CD4-positive, alpha-beta memory T cell (primary cell): ENCODE measurements around the gene FAM3C. TPM values are rescaled to one million over a fixed set of nuclear protein-coding genes. Genes with fewer than 3 reads are reported as not detected.
"Not testable (repeated sequence)": the region's sequence is repeated elsewhere in the genome, so short reads cannot be mapped to it uniquely, and the experiment has no call there.

Source experiments
- CTCF ChIA-PET: fragments of 350-600 bp; sonication (Branson Sonifier 250); formaldehyde crosslinking; loops from one replicate; lab custom pipeline; 2021; ENCODE audit warnings: inconsistent platforms; ENCODE audit not compliant: partially characterized antibody; lab: Charles Lee
- POLR2A ChIA-PET: fragments of 350-600 bp; sonication (Branson Sonifier 250); formaldehyde crosslinking; loops from one replicate; lab custom pipeline; 2021; ENCODE audit not compliant: partially characterized antibody; lab: Charles Lee
- DNase-seq, 5 donors: peaks; one replicate each; pipeline versions ENCODE4 v3.0.0 to v3.0.0-alpha.2; 2020 to 2022; ENCODE audit warnings: mixed read lengths in 1 of 5
- H3K27ac ChIP-seq: one replicate; pipeline ENCODE4 v1.7.0; 2013; ENCODE audit warnings: low read depth, low read length
- H3K27me3 ChIP-seq: 2 replicates; pipeline ENCODE4 v1.7.0; 2013; ENCODE audit warnings: mild to moderate bottlenecking, low read length, moderate library complexity; ENCODE audit not compliant: insufficient read depth
- H3K36me3 ChIP-seq: 2 replicates; pipeline ENCODE4 v1.7.0; 2013; ENCODE audit warnings: mild to moderate bottlenecking, low read length, moderate library complexity; ENCODE audit not compliant: insufficient read depth
- H3K4me1 ChIP-seq: 2 replicates; pipeline ENCODE4 v1.7.0; 2013; ENCODE audit warnings: mild to moderate bottlenecking, low read length, moderate library complexity; ENCODE audit not compliant: insufficient read depth
- H3K4me3 ChIP-seq, 2 donors: one replicate each; pipeline ENCODE4 v1.7.0; 2013; ENCODE audit warnings: low read length in 2 of 2, mild to moderate bottlenecking in 1 of 2
- H3K9me3 ChIP-seq, 2 donors: one replicate each; pipeline ENCODE4 v1.7.0; 2013; ENCODE audit warnings: low read length in 2 of 2, control low read depth in 1 of 2; ENCODE audit not compliant: control insufficient read depth in 1 of 2
- H3K27ac Mint-ChIP-seq, 7 donors: one replicate each; pipeline ENCODE4 v1.8.0; 2020 to 2021; ENCODE audit warnings: mixed read lengths in 7 of 7, mild to moderate bottlenecking in 6 of 7, inconsistent platforms in 3 of 7, moderate library complexity in 3 of 7
- H3K27me3 Mint-ChIP-seq, 2 donors: one replicate each; pipeline ENCODE4 v1.8.0; 2020 to 2021; ENCODE audit warnings: mixed read lengths in 2 of 2
- H3K36me3 Mint-ChIP-seq, 2 donors: one replicate each; pipeline ENCODE4 v1.8.0; 2020 to 2021; ENCODE audit warnings: mixed read lengths in 2 of 2, inconsistent platforms in 1 of 2, mild to moderate bottlenecking in 1 of 2
- H3K4me1 Mint-ChIP-seq, 4 donors: one replicate each; pipeline ENCODE4 v1.8.0; 2020 to 2021; ENCODE audit warnings: mixed read lengths in 4 of 4, mild to moderate bottlenecking in 1 of 4
- H3K4me3 Mint-ChIP-seq, 8 donors: one replicate each; pipeline ENCODE4 v1.8.0; 2020 to 2021; ENCODE audit warnings: mixed read lengths in 8 of 8, mild to moderate bottlenecking in 7 of 8, moderate library complexity in 6 of 8, inconsistent platforms in 3 of 8
- H3K9me3 Mint-ChIP-seq, 8 donors: one replicate each; pipeline ENCODE4 v1.8.0; 2020 to 2021; ENCODE audit warnings: mixed read lengths in 8 of 8, mild to moderate bottlenecking in 5 of 8, inconsistent platforms in 3 of 8, moderate library complexity in 1 of 8
- intact Hi-C: fragments of 100-400 bp; cut with micrococcal nuclease; formaldehyde crosslinking; loops from one replicate; pipeline ENCODE4 v1.15.1; 2023
- polyA plus RNA-seq, 2 donors: library from polyadenylated mRNA; unstranded; fragments of 300-500 nt; fragmentation: Illumina TruSeq; gene quantifications; one replicate each; pipeline ENCODE4 v1.2.3, GENCODE V29; 2021
- total RNA-seq, 2 experiments: library from RNA; stranded (reverse); gene quantifications; one replicate each; pipeline ENCODE4 v1.2.3, GENCODE V29; 2021

FAM3C gene
- total and polyA plus RNA-seq, 4 experiments from 2014 or later, result 8.8 to 20.9 (median 17.7) TPM

DNA sequence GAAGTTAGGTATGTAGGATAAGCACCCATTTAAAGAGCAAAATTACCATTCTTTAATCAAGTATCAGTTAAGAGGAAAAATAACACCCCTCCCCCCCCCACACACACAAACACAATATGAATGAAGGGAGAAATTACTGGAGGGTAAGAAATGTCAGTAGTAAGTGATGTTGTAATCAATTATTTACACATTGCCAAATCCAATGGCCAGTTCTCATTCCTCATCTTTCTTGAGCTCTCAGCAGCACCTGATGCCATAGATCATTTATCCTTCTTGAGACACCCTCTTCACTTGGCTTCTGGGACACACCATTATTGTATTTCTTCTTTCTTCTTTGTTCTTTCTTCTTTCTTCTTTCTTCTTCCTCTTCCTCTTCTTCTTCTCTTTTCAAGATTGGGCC lies 33.7 kb upstream of the FAM3C start:
- no peak overlapping the region for H3K27ac ChIP-seq
- intact Hi-C loops, result no loop called here
- no peaks in the 10 kb centered on the region for H3K27me3 ChIP-seq
- Mint-ChIP-seq H3K4me3 (no peak overlapping the region), H3K27ac (no peak overlapping the region), H3K27me3 (peaks cover 5 to 7% of the 10 kb centered on the region in 2 donors), H3K9me3 (peaks cover 0 to 10% (median 0%) of the 10 kb centered on the region in 8 donors), H3K4me1 (peaks cover 0 to 2% (median under 1%) of the 10 kb centered on the region in 4 donors), H3K36me3 (no peaks in the 10 kb centered on the region)
- H3K9me3 ChIP-seq, result no peaks in the 10 kb centered on the region
- no peaks in the 10 kb centered on the region for H3K36me3 ChIP-seq
- CTCF ChIA-PET, result interaction anchor here (1.3 to 1.7 kb wide), 2 partner anchors 33 to 34 kb away, joined by 6 to 7 read pairs; partner anchors contain the start of gene FAM3C
- DNase-seq, result no peak
- POLR2A ChIA-PET, result no interaction called here
- no peaks in the 10 kb centered on the region for H3K4me1 ChIP-seq
- H3K4me3 ChIP-seq, result no peak overlapping the region

DNA sequence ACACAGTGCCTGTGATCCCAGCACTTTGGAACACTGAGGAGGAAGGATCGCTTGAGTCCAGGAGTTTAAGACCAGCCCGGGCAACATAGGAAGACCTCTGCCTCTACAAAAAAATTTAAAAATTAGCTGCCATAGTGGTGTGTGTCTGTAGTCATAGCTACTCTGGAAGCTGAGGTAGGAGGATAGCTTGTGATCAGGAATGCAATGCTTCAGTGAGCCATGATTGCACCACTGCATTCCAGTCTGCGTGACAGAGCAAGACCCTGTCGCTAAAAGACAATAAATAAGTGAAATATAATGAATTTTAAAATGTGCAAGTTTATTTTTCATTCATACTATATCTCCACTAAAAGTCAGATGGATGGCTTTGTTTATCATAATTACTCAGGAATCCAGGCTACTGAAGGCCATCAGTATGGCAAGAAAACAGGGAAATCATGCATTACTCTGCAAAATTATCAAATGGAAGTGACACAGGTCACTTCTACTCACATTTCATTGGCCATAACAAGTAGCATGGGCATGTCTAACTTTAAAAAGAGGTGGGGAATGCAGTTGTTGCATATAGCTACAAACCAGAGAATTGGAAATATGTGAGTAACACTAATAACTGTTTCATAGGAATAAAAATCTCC lies 32.9 kb upstream of the FAM3C start:
- Mint-ChIP-seq H3K4me1 (peaks cover 0 to 2% (median under 1%) of the 10 kb centered on the region in 4 donors), H3K27me3 (peaks cover 8% of the 10 kb centered on the region in 2 donors), H3K4me3 (no peak overlapping the region), H3K27ac (peak overlapping the region in 1 of 7 donors; percentile 63), H3K9me3 (peaks cover 0 to 10% (median 0%) of the 10 kb centered on the region in 8 donors), H3K36me3 (no peaks in the 10 kb centered on the region)
- Histone ChIP-seq H3K9me3 (no peaks in the 10 kb centered on the region), H3K36me3 (no peaks in the 10 kb centered on the region), H3K27me3 (no peaks in the 10 kb centered on the region), H3K27ac (no peak overlapping the region), H3K4me3 (no peak overlapping the region), H3K4me1 (no peaks in the 10 kb centered on the region)
- CTCF ChIA-PET, result interaction anchor here (0.5 to 1.7 kb wide), 2 partner anchors 31 to 33 kb away, joined by 3 to 7 read pairs; partner anchors contain the start of gene FAM3C
- intact Hi-C loops, result no loop called here
- no peak for DNase-seq
- POLR2A ChIA-PET, result interaction anchor here (1.1 kb wide), 1 partner anchor 9 kb away, joined by 5 read pairs; no protein-coding TSS in a partner anchor

DNA sequence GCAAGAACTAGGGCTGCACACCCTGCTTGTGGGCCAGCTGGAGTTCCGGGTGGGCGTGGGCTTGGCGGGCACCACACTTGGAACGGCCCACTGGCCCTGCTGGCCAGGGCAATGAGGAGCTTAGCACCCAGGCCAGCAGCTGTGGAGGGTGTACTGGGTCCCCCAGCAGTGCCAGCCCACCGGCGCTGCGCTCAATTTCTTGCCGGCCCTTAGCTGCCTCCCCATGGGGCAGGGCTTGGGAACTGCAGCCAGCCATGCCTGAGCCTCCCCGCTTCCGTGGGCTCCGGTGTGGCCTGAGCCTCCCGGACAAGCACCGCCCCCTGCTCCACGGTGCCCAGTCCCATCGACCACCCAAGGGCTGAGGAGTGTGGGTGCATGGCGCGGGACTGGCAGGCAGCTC lies 25.6 kb upstream of the FAM3C start:
- DNase-seq, H3K4me3 Mint-ChIP-seq, H3K9me3 ChIP-seq, H3K27ac Mint-ChIP-seq, H3K4me1 Mint-ChIP-seq, H3K27me3 ChIP-seq, H3K36me3 Mint-ChIP-seq, H3K27me3 Mint-ChIP-seq, H3K4me1 ChIP-seq, POLR2A ChIA-PET, intact Hi-C loops, H3K4me3 ChIP-seq, H3K9me3 Mint-ChIP-seq, H3K36me3 ChIP-seq, H3K27ac ChIP-seq: not testable (repeated sequence)
- CTCF ChIA-PET, result interaction anchor here (4.2 kb wide), 1 partner anchor 25 kb away, joined by 25 read pairs; the partner anchor contains the start of gene FAM3C

DNA sequence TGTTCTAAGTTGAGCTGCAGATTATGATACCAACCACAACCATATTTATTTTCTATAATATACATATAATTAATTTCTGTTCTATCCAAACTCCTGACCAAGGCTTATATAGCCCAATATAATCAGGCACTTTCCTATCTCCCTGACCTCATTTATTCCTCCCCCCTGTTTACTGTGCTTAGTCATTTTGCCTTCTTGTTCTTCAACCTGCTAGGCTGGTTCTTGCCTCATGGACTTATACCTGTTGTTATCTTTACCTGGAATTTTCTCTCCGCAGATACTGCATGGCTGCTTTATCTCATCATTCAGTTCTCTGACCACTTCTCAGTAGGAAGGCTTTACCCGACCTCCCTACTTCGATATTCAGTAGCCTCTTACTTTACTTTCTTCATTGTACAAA lies 24.9 kb upstream of the FAM3C start:
- Histone ChIP-seq H3K27me3 (no peaks in the 10 kb centered on the region), H3K9me3 (no peaks in the 10 kb centered on the region), H3K4me3 (no peak overlapping the region), H3K4me1 (no peaks in the 10 kb centered on the region), H3K36me3 (no peaks in the 10 kb centered on the region), H3K27ac (no peak overlapping the region)
- intact Hi-C loops, result no loop called here
- H3K4me3 Mint-ChIP-seq, result no peak overlapping the region
- ChIA-PET CTCF (interaction anchor here (4.2 kb wide), 1 partner anchor 25 kb away, joined by 25 read pairs; the partner anchor contains the start of gene FAM3C), POLR2A (no interaction called here)
- peaks cover 4 to 7% of the 10 kb centered on the region in 2 donors for H3K27me3 Mint-ChIP-seq
- H3K4me1 Mint-ChIP-seq, result no peaks in the 10 kb centered on the region
- no peak overlapping the region for H3K27ac Mint-ChIP-seq
- peaks cover 0 to 2% (median 0%) of the 10 kb centered on the region in 8 donors for H3K9me3 Mint-ChIP-seq
- H3K36me3 Mint-ChIP-seq, result no peaks in the 10 kb centered on the region
- DNase-seq, result no peak

DNA sequence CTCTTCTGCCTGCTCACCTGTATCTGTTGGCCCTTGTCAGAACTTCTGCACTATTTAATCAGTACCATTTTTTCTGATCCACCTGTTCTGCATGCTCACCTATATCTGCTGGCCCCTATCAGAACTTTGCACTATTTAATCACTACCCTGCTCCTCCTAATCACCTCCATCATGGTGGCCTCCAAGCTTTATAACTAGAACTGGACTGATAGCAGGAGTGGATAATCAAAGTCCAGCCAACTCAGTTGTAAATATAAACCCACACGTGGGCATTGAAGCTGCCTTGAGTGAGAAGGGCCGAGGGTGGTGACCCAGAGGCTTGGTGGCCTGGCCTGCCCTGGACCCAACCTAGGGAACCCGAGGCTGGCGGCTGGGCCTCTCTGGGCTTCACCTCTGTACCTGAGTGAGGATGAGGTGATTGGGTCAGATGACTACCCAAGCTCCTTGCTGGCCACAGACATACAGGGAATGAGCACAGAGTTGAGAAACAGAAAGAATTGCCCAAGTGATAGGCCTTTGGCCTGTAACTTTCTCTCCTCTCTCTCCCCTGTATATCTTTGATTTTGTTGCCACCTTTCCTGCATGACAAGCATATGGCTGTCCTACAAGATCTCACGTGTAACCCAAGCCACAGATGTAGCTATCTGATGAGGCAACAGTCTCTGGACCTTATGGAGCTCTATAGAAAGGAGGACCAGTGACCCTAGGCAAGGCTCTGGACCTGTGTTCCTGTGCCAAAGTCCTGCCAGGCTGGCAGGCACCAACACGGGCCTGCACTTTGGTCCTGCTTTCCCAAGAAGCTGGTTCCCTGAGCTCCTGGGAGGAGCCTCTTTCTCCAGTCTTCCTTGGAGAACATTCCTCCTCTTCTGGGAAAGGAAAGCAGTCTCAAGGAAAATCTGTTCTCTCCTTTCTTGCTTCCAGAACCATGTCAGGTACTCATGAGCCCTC lies 23.4 kb upstream of the FAM3C start:
- Mint-ChIP-seq H3K4me3 (no peak overlapping the region), H3K9me3 (peaks cover 0 to 3% (median 0%) of the 10 kb centered on the region in 8 donors), H3K4me1 (no peaks in the 10 kb centered on the region), H3K27me3 (peaks cover 1 to 4% of the 10 kb centered on the region in 2 donors), H3K27ac (no peak overlapping the region), H3K36me3 (no peaks in the 10 kb centered on the region)
- H3K4me1 ChIP-seq, result no peaks in the 10 kb centered on the region
- H3K4me3 ChIP-seq, result no peak overlapping the region
- ChIA-PET CTCF (interaction anchor here (1.6 to 4.2 kb wide), 2 partner anchors 23 to 52 kb away, joined by 4 to 25 read pairs; partner anchors contain the start of gene FAM3C), POLR2A (no interaction called here)
- H3K27ac ChIP-seq, result no peak overlapping the region
- intact Hi-C loops, result no loop called here
- H3K27me3 ChIP-seq, result no peaks in the 10 kb centered on the region
- H3K36me3 ChIP-seq, result no peaks in the 10 kb centered on the region
- no peak for DNase-seq
- H3K9me3 ChIP-seq, result no peaks in the 10 kb centered on the region

DNA sequence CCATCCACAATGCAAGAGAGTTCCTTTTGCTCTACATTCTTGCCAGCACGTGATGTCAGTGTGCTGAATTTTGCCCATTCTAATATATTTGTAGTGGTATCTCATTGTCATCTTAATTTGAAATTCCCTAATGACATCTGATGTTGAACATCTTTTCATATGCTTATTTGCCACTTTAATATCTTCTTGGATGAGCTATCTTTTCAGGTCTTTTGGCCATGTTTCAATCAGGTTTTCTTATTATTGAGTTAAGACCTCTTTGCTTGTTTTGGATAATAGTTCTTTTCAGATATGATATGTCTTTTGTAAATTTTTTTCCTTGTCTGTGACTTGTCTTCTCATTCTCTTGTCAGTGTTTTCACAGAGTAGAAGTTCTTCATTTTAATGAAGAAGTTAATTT lies 20.4 kb upstream of the FAM3C start:
- Histone ChIP-seq H3K9me3 (no peaks in the 10 kb centered on the region), H3K36me3 (no peaks in the 10 kb centered on the region), H3K4me3 (no peak overlapping the region), H3K27ac (no peak overlapping the region), H3K4me1 (no peaks in the 10 kb centered on the region), H3K27me3 (peaks cover 5% of the 10 kb centered on the region)
- Mint-ChIP-seq H3K4me1 (no peaks in the 10 kb centered on the region), H3K27ac (no peak overlapping the region), H3K27me3 (peaks cover 2 to 9% of the 10 kb centered on the region in 2 donors), H3K36me3 (no peaks in the 10 kb centered on the region), H3K4me3 (no peak overlapping the region), H3K9me3 (peaks cover 0 to 1% (median 0%) of the 10 kb centered on the region in 8 donors)
- intact Hi-C loops, result no loop called here
- ChIA-PET CTCF (no interaction called here), POLR2A (no interaction called here)
- no peak for DNase-seq

DNA sequence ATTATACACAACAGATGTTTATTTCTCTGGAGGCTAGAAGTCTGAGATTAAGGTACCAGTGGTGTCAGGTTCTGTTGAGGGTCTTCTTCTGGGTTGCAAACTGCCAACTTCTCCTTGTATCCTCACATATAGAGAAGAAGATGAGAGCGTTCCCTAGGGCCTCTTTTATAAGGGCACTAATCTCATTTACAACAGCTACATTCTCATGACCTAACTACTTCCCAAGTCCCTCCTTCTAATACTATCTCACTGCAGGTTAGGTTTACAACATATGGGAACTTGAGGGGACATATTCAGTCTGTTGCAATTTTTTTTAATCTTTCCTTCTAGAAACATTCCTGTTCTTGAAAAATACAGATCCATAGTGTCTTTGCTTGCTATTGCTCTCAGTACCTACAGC lies 18.3 kb upstream of the FAM3C start:
- H3K27ac Mint-ChIP-seq, result no peak overlapping the region
- POLR2A ChIA-PET, result no interaction called here
- CTCF ChIA-PET, result interaction anchor here (0.7 kb wide), 1 partner anchor 19 kb away, joined by 3 read pairs; no protein-coding TSS in a partner anchor
- no peaks in the 10 kb centered on the region for H3K36me3 Mint-ChIP-seq
- no peak for DNase-seq
- H3K27me3 ChIP-seq, result peaks cover 5% of the 10 kb centered on the region
- intact Hi-C loops, result no loop called here
- no peaks in the 10 kb centered on the region for H3K4me1 ChIP-seq
- no peaks in the 10 kb centered on the region for H3K9me3 ChIP-seq
- no peak overlapping the region for H3K4me3 ChIP-seq
- peaks cover 0 to 3% (median 0%) of the 10 kb centered on the region in 4 donors for H3K4me1 Mint-ChIP-seq
- peaks cover 0 to 1% (median 0%) of the 10 kb centered on the region in 8 donors for H3K9me3 Mint-ChIP-seq
- no peak overlapping the region for H3K27ac ChIP-seq
- no peaks in the 10 kb centered on the region for H3K36me3 ChIP-seq
- no peak overlapping the region for H3K4me3 Mint-ChIP-seq
- H3K27me3 Mint-ChIP-seq, result peaks cover 4 to 10% of the 10 kb centered on the region in 2 donors
